ENCODE results near the gene ACTR3. TPM values are rescaled to one million over a fixed set of nuclear protein-coding genes. Genes with fewer than 3 reads are reported as not detected.

Gene ACTR3
- total and polyA plus RNA-seq, 2 donors (not counting 1 experiment from before 2014, with no cell fraction given), result 64.3 to 249 TPM

DNA sequence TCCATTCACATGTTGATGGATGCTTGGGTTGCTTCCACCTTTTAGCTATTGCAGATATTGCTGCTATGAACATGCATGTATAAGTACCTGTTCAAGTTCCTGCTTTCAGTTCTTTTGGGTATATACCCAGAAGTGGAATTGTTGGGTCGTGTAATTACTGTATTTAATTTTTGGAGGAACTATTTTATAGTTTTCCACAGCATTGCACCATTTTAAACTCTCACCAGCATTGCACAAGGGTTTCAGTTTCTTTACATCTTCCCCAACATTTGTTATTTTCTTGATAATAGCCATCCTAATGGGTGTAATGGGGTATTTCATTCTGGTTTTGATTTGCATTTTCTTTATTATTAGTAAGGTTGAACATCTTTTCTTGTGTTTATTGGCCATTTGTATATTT is 16.0 kb downstream of the ACTR3 start:
- Histone ChIP-seq H3K27ac (ENCODE audit: low read length in 2 of 2) (peak overlapping the region in 1 of 2 donors; percentile 42), H3K9me3 (ENCODE audit: control extremely low read depth in 1 of 3, control insufficient read depth in 2 of 3, insufficient read depth in 1 of 3, low read length in 2 of 3) (peaks cover 0 to 5% (median 3%) of the 10 kb centered on the region in 3 donors), H3K4me2 (replicated peaks; ENCODE audit: low read depth, low read length, poor library complexity, severe bottlenecking) (peak overlapping the region; percentile 17), H3K79me2 (ENCODE audit: control insufficient read depth, insufficient read depth, low read length) (peaks cover 100% of the 10 kb centered on the region), H2AFZ (ENCODE audit: insufficient read depth, low read depth, low read length, poor library complexity, severe bottlenecking) (no peak overlapping the region), H3K27me3 (replicated peaks in 1 of 4; ENCODE audit: control extremely low read depth in 1 of 4, control insufficient read depth in 3 of 4, insufficient read depth in 4 of 4, low read length in 3 of 4) (no peaks in the 10 kb centered on the region), H3K4me3 (ENCODE audit: control extremely low read depth in 1 of 5, extremely low read depth in 1 of 5, insufficient read depth in 1 of 5, low read depth in 2 of 5, low read length in 4 of 5) (no peak overlapping the region), H3K9ac (ENCODE audit: low read length) (no peak overlapping the region), H3K4me1 (ENCODE audit: control insufficient read depth in 2 of 2, insufficient read depth in 2 of 2, low read length in 2 of 2) (peaks cover 48 to 81% of the 10 kb centered on the region in 2 donors), H3K36me3 (replicated peaks in 1 of 2; ENCODE audit: control extremely low read depth in 1 of 2, control insufficient read depth in 1 of 2, extremely low read depth in 1 of 2, insufficient read depth in 2 of 2, low read length in 1 of 2) (peaks cover 0 to 11% of the 10 kb centered on the region in 2 experiments), H4K20me1 (ENCODE audit: control insufficient read depth, insufficient read depth, low read length, poor library complexity, severe bottlenecking) (peaks cover 90% of the 10 kb centered on the region)
- Mint-ChIP-seq H3K9me3 (ENCODE audit: insufficient read depth) (no peaks in the 10 kb centered on the region), H3K4me3 (no peak overlapping the region), H3K4me1 (peaks cover 79% of the 10 kb centered on the region), H3K27ac (no peak overlapping the region), H3K27me3 (no peaks in the 10 kb centered on the region)
- DNase-seq, result no peak
- WGBS (ENCODE audit: insufficient coverage), result no CpG with 5 or more reads among the region's 1 CpG
- TF ChIP-seq, protein P1, sequence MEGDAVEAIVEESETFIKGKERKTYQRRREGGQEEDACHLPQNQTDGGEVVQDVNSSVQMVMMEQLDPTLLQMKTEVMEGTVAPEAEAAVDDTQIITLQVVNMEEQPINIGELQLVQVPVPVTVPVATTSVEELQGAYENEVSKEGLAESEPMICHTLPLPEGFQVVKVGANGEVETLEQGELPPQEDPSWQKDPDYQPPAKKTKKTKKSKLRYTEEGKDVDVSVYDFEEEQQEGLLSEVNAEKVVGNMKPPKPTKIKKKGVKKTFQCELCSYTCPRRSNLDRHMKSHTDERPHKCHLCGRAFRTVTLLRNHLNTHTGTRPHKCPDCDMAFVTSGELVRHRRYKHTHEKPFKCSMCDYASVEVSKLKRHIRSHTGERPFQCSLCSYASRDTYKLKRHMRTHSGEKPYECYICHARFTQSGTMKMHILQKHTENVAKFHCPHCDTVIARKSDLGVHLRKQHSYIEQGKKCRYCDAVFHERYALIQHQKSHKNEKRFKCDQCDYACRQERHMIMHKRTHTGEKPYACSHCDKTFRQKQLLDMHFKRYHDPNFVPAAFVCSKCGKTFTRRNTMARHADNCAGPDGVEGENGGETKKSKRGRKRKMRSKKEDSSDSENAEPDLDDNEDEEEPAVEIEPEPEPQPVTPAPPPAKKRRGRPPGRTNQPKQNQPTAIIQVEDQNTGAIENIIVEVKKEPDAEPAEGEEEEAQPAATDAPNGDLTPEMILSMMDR (IDR thresholded peaks at IDR 0.05), result no peak
- TF ChIP-seq EZH2 (IDR thresholded peaks at IDR 0.05; ENCODE audit: borderline replicate concordance, insufficient read depth, low read depth, low read length, poor library complexity, severe bottlenecking), result no peak
- ATAC-seq (ENCODE audit: low read depth), result no peak
- ChIA-PET POLR2A (no interaction called here), CTCF (interaction anchor here (2.1 kb wide), 1 partner anchor 10 kb away, joined by 10 read pairs; no protein-coding TSS in a partner anchor)
- intact Hi-C loops (cut with micrococcal nuclease), result loop anchor here (1.0 to 2.0 kb wide), 2 partner anchors 10 to 17 kb away; no protein-coding TSS in a partner anchor

DNA sequence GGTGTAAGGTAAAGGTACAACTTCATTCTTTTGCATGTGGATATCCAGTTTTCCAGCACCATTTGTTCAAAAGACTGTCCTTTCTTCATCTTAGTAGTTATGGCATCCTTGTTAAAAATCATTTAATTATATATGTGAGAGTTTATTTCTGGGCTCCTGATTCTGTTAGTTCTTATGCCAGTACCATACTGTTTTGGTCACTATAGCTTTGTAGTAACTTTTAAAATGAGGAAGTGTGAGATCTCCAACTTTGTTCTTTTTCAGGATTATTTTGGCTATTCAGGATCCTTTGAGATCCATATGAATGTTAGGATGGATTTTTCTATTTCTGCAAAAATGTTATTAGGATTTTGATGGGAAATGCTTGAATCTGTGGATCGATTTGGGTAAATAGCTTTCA is 16.8 kb downstream of the ACTR3 start:
- Histone ChIP-seq H3K4me1 (ENCODE audit: control insufficient read depth in 2 of 2, insufficient read depth in 2 of 2, low read length in 2 of 2) (peaks cover 46 to 80% of the 10 kb centered on the region in 2 donors), H3K4me3 (ENCODE audit: control extremely low read depth in 1 of 5, extremely low read depth in 1 of 5, insufficient read depth in 1 of 5, low read depth in 2 of 5, low read length in 4 of 5) (no peak overlapping the region), H4K20me1 (ENCODE audit: control insufficient read depth, insufficient read depth, low read length, poor library complexity, severe bottlenecking) (peaks cover 90% of the 10 kb centered on the region), H3K9me3 (ENCODE audit: control extremely low read depth in 1 of 3, control insufficient read depth in 2 of 3, insufficient read depth in 1 of 3, low read length in 2 of 3) (peaks cover 0 to 5% (median 3%) of the 10 kb centered on the region in 3 donors), H3K4me2 (replicated peaks; ENCODE audit: low read depth, low read length, poor library complexity, severe bottlenecking) (peak overlapping the region; percentile 17), H2AFZ (ENCODE audit: insufficient read depth, low read depth, low read length, poor library complexity, severe bottlenecking) (no peak overlapping the region), H3K36me3 (replicated peaks in 1 of 2; ENCODE audit: control extremely low read depth in 1 of 2, control insufficient read depth in 1 of 2, extremely low read depth in 1 of 2, insufficient read depth in 2 of 2, low read length in 1 of 2) (peaks cover 0 to 11% of the 10 kb centered on the region in 2 experiments), H3K9ac (ENCODE audit: low read length) (no peak overlapping the region), H3K27ac (ENCODE audit: low read length in 2 of 2) (peak overlapping the region in 1 of 2 donors; percentile 42), H3K27me3 (replicated peaks in 1 of 4; ENCODE audit: control extremely low read depth in 1 of 4, control insufficient read depth in 3 of 4, insufficient read depth in 4 of 4, low read length in 3 of 4) (no peaks in the 10 kb centered on the region), H3K79me2 (ENCODE audit: control insufficient read depth, insufficient read depth, low read length) (peaks cover 100% of the 10 kb centered on the region)
- intact Hi-C loops (cut with micrococcal nuclease), result loop anchor here (2.0 kb wide), 1 partner anchor 16 kb away; no protein-coding TSS in a partner anchor
- ATAC-seq (ENCODE audit: low read depth), result no peak
- CTCF ChIA-PET, result interaction anchor here (0.6 to 2.1 kb wide), 5 partner anchors 11 to 187 kb away, joined by 3 to 10 read pairs (median 3); no protein-coding TSS in a partner anchor
- H3K4me1 Mint-ChIP-seq, result peaks cover 78% of the 10 kb centered on the region
- no CpG with 5 or more reads among the region's 1 CpG for WGBS (ENCODE audit: insufficient coverage)
- no peaks in the 10 kb centered on the region for H3K27me3 Mint-ChIP-seq
- peak overlapping the region; percentile 37 for H3K27ac Mint-ChIP-seq
- POLR2A ChIA-PET, result no interaction called here
- H3K4me3 Mint-ChIP-seq, result no peak overlapping the region
- no peak for TF ChIP-seq EZH2 (IDR thresholded peaks at IDR 0.05; ENCODE audit: borderline replicate concordance, insufficient read depth, low read depth, low read length, poor library complexity, severe bottlenecking)
- TF ChIP-seq, protein P1 (IDR thresholded peaks at IDR 0.05), result no peak
- H3K9me3 Mint-ChIP-seq (ENCODE audit: insufficient read depth), result no peaks in the 10 kb centered on the region
- no peak for DNase-seq
